NCI-H2107 (cell line): Measurements from ENCODE around the gene TLE7.

Source experiments
- DNase-seq: peaks from one replicate; lab custom pipeline; 2025; lab: John Stamatoyannopoulos, UW

The TLE7 gene

GRCh38 chr16:71412270-71413160, 29.3 kb downstream of the TLE7 start:
- DNase-seq = peak; percentile 50

DNA sequence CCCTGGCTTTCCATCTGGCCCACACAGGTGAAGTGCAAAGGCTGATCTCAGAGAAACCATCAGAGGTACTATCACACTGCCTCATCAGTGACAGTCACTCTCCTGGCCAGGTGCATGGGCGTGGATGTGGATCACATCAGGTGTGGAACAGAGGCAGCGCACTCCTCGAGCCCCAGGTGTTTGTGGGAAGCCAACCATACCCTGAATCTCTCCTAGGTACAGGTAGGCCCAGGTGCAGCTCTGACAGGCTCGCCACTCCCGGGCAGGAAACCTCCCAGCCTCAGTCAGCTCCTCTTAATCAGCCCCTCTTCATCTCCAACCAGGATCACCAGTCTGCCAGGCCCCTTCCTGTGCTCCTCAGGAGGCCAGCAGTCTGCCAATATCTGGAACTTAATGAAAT, 31.7 kb downstream of the TLE7 start:
- no peak for DNase-seq

DNA sequence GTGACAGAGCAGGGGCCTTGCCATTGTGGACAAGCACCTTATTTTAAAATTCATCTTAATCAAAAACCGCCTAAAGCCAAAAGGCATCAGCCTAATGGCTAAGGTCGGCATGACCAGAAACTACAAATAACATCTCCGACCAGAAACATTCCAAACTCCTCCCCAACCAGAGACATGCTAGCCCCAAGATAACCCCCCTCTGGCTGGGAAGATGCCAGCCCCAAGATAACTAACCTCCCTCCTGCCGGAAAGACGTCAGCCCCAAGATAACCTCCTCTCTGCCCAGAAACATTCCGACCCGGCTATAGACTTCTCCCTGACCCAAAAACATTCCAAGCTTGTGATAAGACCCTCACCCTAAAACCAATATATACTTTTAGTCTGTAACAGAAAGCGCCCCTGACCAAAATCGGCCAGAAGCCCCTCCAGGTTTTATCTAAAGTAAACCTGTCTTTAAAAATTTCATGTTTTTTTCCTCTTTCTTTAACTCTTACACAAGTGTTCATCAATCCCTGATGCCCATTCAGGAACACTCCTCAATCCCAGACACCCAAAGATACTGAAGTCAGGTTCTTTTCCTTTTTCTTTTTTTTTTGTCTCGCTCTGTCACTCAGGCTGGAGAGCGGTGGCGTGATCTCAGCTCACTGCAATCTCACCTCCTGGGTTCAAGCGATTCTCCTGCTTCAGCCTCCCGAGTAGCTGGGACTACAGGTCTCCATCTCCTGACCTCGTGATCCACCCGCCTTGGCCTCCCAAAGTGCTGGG, 32.7 kb downstream of the TLE7 start:
- DNase-seq = no peak

DNA sequence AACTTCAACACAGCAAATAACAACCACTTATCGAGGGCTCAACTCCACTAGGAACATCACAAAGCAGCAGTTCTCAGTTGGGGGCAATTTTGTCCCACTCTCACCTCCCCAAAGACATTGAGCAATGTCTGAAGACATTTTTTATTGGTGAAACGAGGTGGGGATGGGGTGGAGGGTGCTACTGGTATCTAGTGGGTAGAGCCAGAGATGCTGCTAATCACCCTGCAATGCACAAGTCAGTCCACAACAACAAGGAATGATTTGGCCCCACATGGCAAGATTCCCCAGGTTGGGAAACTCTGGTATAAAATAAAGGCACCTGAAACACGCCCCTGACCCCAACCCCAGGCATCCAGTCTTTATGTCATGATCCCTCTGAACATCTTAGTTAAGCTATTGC, 33.3 kb downstream of the TLE7 start:
- no peak for DNase-seq

DNA sequence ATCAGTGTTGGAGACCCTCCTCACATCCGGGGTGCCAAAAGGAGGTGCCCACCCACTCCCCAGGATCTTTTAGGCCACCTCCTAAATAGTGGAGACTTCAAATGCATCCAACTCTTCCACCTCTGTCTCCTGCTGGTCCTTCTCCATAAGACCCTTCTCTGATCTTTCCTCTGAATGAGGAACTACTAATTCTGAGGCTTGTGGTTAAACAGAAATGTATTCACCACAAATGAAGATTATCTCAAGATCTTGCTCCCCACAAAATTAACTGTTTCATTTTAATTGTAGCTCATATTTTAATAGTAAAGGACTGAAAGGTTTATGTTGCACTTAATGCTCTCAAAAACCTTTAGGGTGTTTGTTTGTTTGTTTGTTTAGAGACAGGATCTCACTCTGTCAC, 34.1 kb downstream of the TLE7 start:
- DNase-seq = no peak

- no peak for DNase-seq
These were observed 35.1 kb downstream of the TLE7 start for GRCh38 chr16:71406724-71407123.

- no peak for DNase-seq
These were observed 35.5 kb downstream of the TLE7 start for GRCh38 chr16:71406316-71406715.

DNA sequence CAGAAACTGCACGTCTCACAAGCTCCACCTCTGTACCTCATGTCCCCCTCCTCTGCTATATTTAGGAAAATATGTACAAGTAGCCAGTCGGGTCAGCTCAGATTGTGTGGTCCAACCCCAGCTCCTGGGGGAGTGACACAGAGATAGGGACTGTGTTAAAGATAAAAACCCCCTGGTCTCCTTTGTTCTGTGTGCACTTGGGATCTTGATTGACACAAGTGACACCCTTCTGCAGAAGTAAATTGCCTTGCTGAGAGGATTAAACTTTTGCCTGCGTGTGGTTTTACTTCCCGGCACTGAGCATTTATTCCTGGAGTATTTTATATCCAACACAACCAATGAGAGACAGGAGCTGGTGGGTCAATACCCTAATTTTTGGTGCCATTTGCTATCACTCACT, 37.5 kb downstream of the TLE7 start:
- DNase-seq = no peak

- DNase-seq = no peak
These were observed 39.2 kb downstream of the TLE7 start for GRCh38 chr16:71402674-71403073.

DNA sequence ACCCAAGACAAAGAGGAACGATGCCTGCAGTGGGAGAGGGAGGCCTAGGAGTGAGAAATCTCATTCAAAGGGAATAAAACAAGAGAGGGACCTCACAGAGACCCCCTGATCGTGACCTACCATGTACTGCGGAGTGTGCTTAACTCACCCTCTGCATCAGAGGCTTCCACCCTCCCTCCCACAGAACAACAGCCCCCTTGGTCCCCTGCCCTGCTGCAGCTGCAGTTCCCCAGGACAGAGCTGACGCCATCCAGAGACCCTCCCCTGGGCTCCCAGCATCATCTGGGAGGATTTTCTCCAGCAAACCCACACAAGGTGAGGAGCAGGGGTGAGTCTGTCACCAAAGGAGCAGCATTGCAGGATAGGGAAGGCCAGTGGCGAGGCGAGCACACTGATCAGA, 39.8 kb downstream of the TLE7 start:
- DNase-seq = no peak

DNA sequence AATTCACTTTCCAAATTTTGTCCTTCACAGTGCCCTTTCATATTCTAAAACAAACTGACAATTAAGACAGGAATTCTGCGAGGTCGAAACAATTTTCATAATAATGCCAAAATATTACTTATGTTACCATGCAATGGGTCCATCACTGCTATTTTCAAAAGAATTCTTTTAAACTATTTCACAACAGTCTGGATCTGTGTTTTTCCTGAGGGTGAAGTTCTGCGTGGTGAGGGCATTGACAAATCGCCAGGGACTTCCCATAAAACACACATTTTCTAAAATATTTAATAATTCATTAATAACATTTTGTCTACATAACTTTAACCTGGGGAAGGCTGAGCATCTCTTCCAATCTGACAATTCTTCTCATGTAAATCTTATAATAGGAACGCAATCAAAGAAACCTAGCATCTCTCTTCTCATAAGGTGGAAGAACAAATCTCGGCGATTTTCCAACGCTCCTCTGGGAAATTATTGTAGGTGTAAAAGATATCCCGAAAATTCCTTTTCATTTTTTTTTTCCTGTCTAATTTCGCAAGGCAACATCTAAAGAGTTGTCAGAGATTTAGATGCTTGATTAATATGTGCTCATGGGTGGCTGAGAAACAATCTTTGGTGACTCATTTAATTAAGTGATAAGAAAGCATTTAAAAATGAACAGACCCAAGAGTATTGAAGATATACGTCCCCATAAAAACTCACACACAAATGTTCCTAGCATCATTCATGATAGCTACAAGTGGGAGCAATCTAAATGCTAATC, 41.9 kb downstream of the TLE7 start:
- DNase-seq = no peak

GRCh38 chr16:71396594-71396993, 45.3 kb downstream of the TLE7 start:
- DNase-seq = no peak

DNA sequence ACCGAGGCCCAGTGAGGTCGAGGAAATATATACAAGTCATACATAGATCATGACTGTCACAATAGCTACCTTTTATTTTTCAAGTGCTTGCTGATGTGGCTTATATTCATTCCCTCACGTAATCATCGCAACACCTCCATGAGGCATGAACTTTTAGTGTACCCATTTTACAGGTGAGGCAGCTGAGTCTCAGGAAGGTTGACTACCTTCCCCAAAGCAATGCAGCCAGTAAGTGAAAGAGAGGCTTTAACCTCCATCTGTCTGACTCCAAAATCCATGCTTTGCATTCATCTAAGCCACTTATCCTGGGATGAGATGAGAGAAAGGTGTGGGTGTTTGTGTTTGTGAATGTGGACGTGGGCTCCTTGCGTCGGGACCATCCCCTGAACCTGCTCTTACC, 52.5 kb downstream of the TLE7 start:
- no peak for DNase-seq

DNA sequence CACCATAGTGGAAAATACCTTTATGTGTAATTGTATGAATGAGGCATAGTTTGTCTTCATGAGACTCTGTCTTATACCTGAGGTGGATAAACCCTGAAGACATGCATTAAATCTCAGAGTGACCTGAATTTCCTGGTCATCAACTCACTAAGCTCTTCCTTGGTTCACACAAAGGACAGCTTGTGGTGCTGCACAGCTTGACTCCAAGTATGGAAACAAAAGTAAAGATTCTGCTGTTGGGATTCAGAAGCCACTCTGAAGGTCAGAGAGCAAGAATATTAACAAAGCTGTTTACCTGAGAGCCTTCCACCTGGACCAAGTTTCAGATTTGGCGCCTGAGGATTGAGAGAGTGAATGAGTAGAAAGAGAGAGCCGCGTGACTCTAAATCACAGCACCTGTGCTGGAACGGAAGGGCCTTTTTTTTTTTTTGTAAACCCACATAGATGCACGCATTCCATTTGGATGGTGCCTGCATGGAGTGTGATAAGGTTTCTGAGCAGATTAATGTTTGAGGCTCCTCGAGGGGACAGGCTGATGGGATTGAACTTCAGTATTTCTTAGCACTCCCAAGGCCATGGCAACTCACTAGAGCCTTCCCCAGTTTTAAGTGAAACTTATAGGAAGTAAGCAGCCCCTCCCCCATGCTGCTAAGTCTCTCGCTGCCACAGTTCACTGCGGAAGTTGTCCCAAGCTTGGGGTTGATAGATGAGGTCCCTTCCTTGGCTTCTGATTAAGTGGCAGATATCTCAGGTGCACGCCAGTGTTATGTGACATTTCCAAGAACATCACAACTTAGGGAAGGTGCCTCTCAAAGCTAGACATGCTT, 54.6 kb downstream of the TLE7 start:
- DNase-seq = no peak

GRCh38 chr16:71384073-71384724, 57.7 kb downstream of the TLE7 start:
- no peak for DNase-seq

DNA sequence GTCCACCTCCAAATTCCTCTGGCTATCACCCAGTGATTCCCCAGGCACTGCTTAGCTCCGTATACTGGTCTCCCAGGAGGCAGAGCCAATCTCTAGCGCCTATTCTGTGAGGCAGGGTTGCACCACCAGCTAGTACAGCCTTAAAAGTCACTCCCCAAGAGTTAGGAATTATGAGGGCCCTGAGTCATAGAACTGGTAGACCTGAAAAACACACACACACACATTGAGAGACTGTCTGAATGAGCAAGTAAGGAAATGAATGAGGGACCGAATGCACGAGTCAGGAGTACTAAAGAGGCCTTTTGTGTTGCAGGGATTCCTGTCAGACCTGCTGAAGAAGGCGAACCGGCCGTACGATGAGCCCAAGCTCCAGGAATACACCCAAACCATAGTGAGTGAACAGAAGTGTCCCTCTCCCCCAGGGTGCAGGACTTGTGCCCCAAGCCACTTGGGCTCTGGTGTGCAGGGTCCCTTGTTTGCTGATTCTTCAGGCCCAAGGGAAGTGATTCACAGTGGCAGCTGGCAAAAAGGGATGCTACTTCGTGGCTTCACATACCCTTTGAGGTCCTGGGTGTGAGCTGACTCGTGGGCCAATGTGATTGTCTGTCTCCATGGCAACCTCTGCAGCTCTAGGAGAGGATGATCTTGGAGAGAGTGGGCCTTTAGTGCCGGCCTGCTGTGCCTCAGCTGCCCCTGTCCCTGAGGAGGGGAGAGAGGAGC, 58.6 kb downstream of the TLE7 start:
- DNase-seq = no peak

DNA sequence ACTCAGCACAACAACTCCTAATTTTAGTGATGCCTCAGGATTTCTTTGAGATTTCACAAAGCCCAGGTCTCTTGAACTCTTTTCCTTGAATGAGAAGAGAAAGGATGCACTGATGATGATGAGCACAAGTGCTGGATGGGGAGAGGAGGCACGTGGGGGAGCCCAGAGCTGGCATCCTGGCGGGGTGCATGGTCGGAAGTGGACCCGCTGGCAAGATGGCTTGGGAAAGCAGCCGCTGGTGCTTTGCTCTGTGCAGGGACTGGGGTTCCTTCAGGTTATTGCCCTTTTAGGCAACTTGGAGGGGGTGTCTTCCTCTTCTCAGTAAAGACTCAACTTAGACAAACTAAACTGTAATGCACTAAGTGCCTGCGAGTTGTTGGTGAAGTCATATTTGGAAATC, 61.0 kb downstream of the TLE7 start:
- DNase-seq = no peak
